Measurements from ENCODE around the gene SEPTIN8. TPM values are rescaled to one million over a fixed set of nuclear protein-coding genes. Genes with fewer than 3 reads are reported as not detected.
A peak's percentile ranks its signal among the peaks of the same experiment; 100 is the strongest.
"Not testable (repeated sequence)": the region's sequence is repeated elsewhere in the genome, so short reads cannot be mapped to it uniquely, and the experiment has no call there.

The SEPTIN8 gene
- total RNA-seq, 1 experiment from 2014 or later: 21.4 TPM

- in situ Hi-C loops (cut with HindIII; ENCODE audit: low pct_unique_long_range_greater_than_20kb, low sequenced_read_pairs): no loop called here
- DNase-seq (ENCODE audit: low read depth, low spot score): no peak
Measured at GRCh38 chr5:132814503-132815294, 37.7 kb upstream of the SEPTIN8 start.

- in situ Hi-C loops (cut with HindIII; ENCODE audit: low pct_unique_long_range_greater_than_20kb, low sequenced_read_pairs): no loop called here
- DNase-seq (ENCODE audit: low read depth, low spot score): no peak
Measured at GRCh38 chr5:132813599-132814502, 36.8 kb upstream of the SEPTIN8 start.

GRCh38 chr5:132812781-132813598 lies 36.0 kb upstream of the SEPTIN8 start, which contains the start of gene SOWAHA:
Gene SOWAHA (plus strand): TSS chr5:132813302. CDS start chr5:132813622, 320 bp downstream.
- in situ Hi-C loops (cut with HindIII; ENCODE audit: low pct_unique_long_range_greater_than_20kb, low sequenced_read_pairs): no loop called here
- no peak for DNase-seq (ENCODE audit: low read depth, low spot score)

- in situ Hi-C loops (cut with HindIII; ENCODE audit: low pct_unique_long_range_greater_than_20kb, low sequenced_read_pairs): no loop called here
- no peak for DNase-seq (ENCODE audit: low read depth, low spot score)
Measured at GRCh38 chr5:132812123-132812765, 35.2 kb upstream of the SEPTIN8 start.

GRCh38 chr5:132810605-132811004 lies 33.6 kb upstream of the SEPTIN8 start:
- in situ Hi-C loops (cut with HindIII; ENCODE audit: low pct_unique_long_range_greater_than_20kb, low sequenced_read_pairs): no loop called here
- DNase-seq (ENCODE audit: low read depth, low spot score): no peak

- in situ Hi-C loops (cut with HindIII; ENCODE audit: low pct_unique_long_range_greater_than_20kb, low sequenced_read_pairs): no loop called here
- DNase-seq (ENCODE audit: low read depth, low spot score): no peak
Measured at GRCh38 chr5:132808866-132809265, 31.8 kb upstream of the SEPTIN8 start.

GRCh38 chr5:132808448-132808847 lies 31.4 kb upstream of the SEPTIN8 start:
- in situ Hi-C loops (cut with HindIII; ENCODE audit: low pct_unique_long_range_greater_than_20kb, low sequenced_read_pairs): no loop called here
- DNase-seq (ENCODE audit: low read depth, low spot score): no peak

- in situ Hi-C loops (cut with HindIII; ENCODE audit: low pct_unique_long_range_greater_than_20kb, low sequenced_read_pairs): no loop called here
- peak; percentile 92 for DNase-seq (ENCODE audit: low read depth, low spot score)
Measured at GRCh38 chr5:132807163-132807838, 30.3 kb upstream of the SEPTIN8 start.

GRCh38 chr5:132806804-132807162 lies 29.7 kb upstream of the SEPTIN8 start:
- DNase-seq (ENCODE audit: low read depth, low spot score); in situ Hi-C loops (cut with HindIII; ENCODE audit: low pct_unique_long_range_greater_than_20kb, low sequenced_read_pairs): not testable (repeated sequence)

GRCh38 chr5:132805872-132806271 lies 28.8 kb upstream of the SEPTIN8 start:
- DNase-seq (ENCODE audit: low read depth, low spot score); in situ Hi-C loops (cut with HindIII; ENCODE audit: low pct_unique_long_range_greater_than_20kb, low sequenced_read_pairs): not testable (repeated sequence)

- in situ Hi-C loops (cut with HindIII; ENCODE audit: low pct_unique_long_range_greater_than_20kb, low sequenced_read_pairs): not testable (repeated sequence)
Measured at GRCh38 chr5:132804219-132804618, 27.2 kb upstream of the SEPTIN8 start.

GRCh38 chr5:132802685-132803066 lies 25.6 kb upstream of the SEPTIN8 start:
- in situ Hi-C loops (cut with HindIII; ENCODE audit: low pct_unique_long_range_greater_than_20kb, low sequenced_read_pairs); DNase-seq (ENCODE audit: low read depth, low spot score): not testable (repeated sequence)

More at GRCh38 chr5:132804219-132804618, 27.2 kb upstream of the SEPTIN8 start:
- not testable (repeated sequence) for DNase-seq (ENCODE audit: low read depth, low spot score)

- in situ Hi-C loops (cut with HindIII; ENCODE audit: low pct_unique_long_range_greater_than_20kb, low sequenced_read_pairs): no loop called here
- DNase-seq (ENCODE audit: low read depth, low spot score): peak; percentile 26
Measured at GRCh38 chr5:132802044-132802684, 25.1 kb upstream of the SEPTIN8 start.

GRCh38 chr5:132800545-132800944 lies 23.5 kb upstream of the SEPTIN8 start:
- in situ Hi-C loops (cut with HindIII; ENCODE audit: low pct_unique_long_range_greater_than_20kb, low sequenced_read_pairs): no loop called here
- DNase-seq (ENCODE audit: low read depth, low spot score): peak; percentile 19

- no peak for DNase-seq (ENCODE audit: low read depth, low spot score)
- in situ Hi-C loops (cut with HindIII; ENCODE audit: low pct_unique_long_range_greater_than_20kb, low sequenced_read_pairs): no loop called here
Measured at GRCh38 chr5:132799392-132799791, 22.4 kb upstream of the SEPTIN8 start.

- in situ Hi-C loops (cut with HindIII; ENCODE audit: low pct_unique_long_range_greater_than_20kb, low sequenced_read_pairs): no loop called here
Measured at GRCh38 chr5:132797651-132798050, 20.6 kb upstream of the SEPTIN8 start.

More at GRCh38 chr5:132797651-132798050, 20.6 kb upstream of the SEPTIN8 start:
- DNase-seq (ENCODE audit: low read depth, low spot score): peak; percentile 72
